NCI-H69 (cell line): ENCODE results near the gene AFAP1L2.
"Not testable (repeated sequence)": the region's sequence is repeated elsewhere in the genome, so short reads cannot be mapped to it uniquely, and the experiment has no call there.

Experiments
- DNase-seq: peaks from one replicate; lab custom pipeline; 2025; lab: John Stamatoyannopoulos, UW

AFAP1L2 gene

GRCh38 chr10:114335614-114336013 lies 68.7 kb downstream of the AFAP1L2 start:
- no peak for DNase-seq

- DNase-seq: no peak
Measured at GRCh38 chr10:114334301-114334700, 70.0 kb downstream of the AFAP1L2 start.

- not testable (repeated sequence) for DNase-seq
Measured at GRCh38 chr10:114333441-114333840, 70.9 kb downstream of the AFAP1L2 start.

GRCh38 chr10:114332301-114333192 lies 71.8 kb downstream of the AFAP1L2 start:
- no peak for DNase-seq

- DNase-seq: no peak
Measured at GRCh38 chr10:114329634-114330365, 74.5 kb downstream of the AFAP1L2 start.

- no peak for DNase-seq
Measured at GRCh38 chr10:114328874-114329273, 75.4 kb downstream of the AFAP1L2 start.

GRCh38 chr10:114328441-114328812 lies 75.9 kb downstream of the AFAP1L2 start:
- no peak for DNase-seq

- DNase-seq: no peak
Measured at GRCh38 chr10:114327537-114328440, 76.5 kb downstream of the AFAP1L2 start.

- no peak for DNase-seq
Measured at GRCh38 chr10:114326795-114327194, 77.5 kb downstream of the AFAP1L2 start.

GRCh38 chr10:114323023-114323422 lies 81.3 kb downstream of the AFAP1L2 start:
- DNase-seq: no peak

GRCh38 chr10:114322344-114322743 lies 82.0 kb downstream of the AFAP1L2 start:
- DNase-seq: no peak

- peak; percentile 19 for DNase-seq
Measured at GRCh38 chr10:114320249-114321116, 83.8 kb downstream of the AFAP1L2 start.

- DNase-seq: no peak
Measured at GRCh38 chr10:114319406-114320248, 84.7 kb downstream of the AFAP1L2 start.

- DNase-seq: no peak
Measured at GRCh38 chr10:114316744-114317143, 87.6 kb downstream of the AFAP1L2 start.

GRCh38 chr10:114315566-114316420 lies 88.5 kb downstream of the AFAP1L2 start:
- no peak for DNase-seq

GRCh38 chr10:114313866-114314265 lies 90.4 kb downstream of the AFAP1L2 start:
- DNase-seq: no peak

- no peak for DNase-seq
Measured at GRCh38 chr10:114313139-114313538, 91.2 kb downstream of the AFAP1L2 start.

GRCh38 chr10:114311496-114312209 lies 92.6 kb downstream of the AFAP1L2 start:
- DNase-seq: no peak

GRCh38 chr10:114311023-114311422 lies 93.3 kb downstream of the AFAP1L2 start:
- DNase-seq: no peak
